PC-9 (cell line): Measurements from ENCODE around the gene KRTAP10-7.

Experiments
- CTCF ChIP-seq: fragments of 200-600 bp; sonication (generic); conservative IDR thresholded peaks from 2 replicates; pipeline ENCODE4 v1.6.1; 2017; ENCODE audit warnings: mixed run types, antibody characterized with exemption, mild to moderate bottlenecking, moderate library complexity
- EZH2 ChIP-seq: fragments of 200-600 bp; sonication (generic); IDR thresholded peaks from 2 replicates; pipeline ENCODE4 v1.8.0; 2017; ENCODE audit warnings: antibody characterized with exemption, low read depth

- TF ChIP-seq CTCF: no peak
- no peak for TF ChIP-seq EZH2
These were observed 47.7 kb upstream of the KRTAP10-7 start for GRCh38 chr21:44552681-44553080.
